ENCODE measurements around the gene SMARCB1. TPM values are rescaled to one million over a fixed set of nuclear protein-coding genes. Genes with fewer than 3 reads are reported as not detected.

Gene SMARCB1
- total and polyA plus RNA-seq, 4 donors, result 39.2 to 69.6 (median 47.8) TPM

DNA sequence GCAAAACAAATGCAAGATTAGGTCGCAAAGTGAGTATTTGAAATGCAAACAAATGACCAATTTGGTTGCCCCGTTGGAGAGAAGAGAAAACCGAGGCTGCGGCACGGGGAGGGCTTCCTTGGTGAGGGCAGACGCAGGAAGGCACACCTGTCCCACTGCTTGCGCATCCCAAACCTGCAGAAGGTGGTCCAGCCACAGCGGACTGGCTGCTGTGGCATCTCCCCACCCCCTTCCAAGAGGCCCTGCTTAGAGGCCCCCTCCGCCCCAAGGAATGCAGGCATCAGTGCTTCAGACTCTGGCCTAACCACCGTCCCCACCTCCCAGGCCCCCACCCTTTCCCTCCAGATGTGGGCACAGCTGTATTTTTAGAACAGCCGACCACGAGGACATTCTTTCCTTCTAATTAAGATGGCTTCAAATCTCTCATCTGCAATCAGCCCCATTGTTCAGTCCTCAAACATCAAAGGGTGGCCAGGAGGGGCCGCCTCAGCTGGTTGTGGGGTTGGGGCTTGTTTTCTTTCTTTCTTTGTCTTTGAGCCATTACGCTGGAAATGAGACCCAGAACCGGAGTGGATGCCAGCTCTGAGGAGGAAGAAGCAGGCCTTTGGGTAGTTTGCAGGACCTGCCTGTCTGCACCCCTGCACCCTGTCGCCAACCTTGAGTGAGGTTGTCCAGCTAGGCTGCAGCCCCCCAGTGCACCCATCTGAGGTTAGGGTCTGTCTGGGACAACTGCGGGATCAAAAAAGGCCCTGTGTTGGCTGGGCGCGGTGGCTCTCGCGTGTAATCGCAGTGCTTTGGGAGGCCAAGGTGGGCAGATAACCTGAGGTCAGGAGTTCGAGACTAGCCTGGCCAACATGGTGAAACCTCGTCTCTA is 61.5 kb downstream of the SMARCB1 start:
- Histone ChIP-seq H3K9ac (ENCODE audit: insufficient read depth in 1 of 2, low read length in 2 of 2) (no peak overlapping the region), H3K4me1 (ENCODE audit: control insufficient read depth in 5 of 5, insufficient read depth in 5 of 5, low read length in 5 of 5) (peaks cover 4 to 13% (median 9%) of the 10 kb centered on the region in 5 donors), H3K9me3 (ENCODE audit: control insufficient read depth in 4 of 4, insufficient read depth in 3 of 4, low read length in 3 of 4) (no peaks in the 10 kb centered on the region), H3K36me3 (ENCODE audit: control insufficient read depth in 4 of 4, insufficient read depth in 4 of 4, low read length in 4 of 4) (no peaks in the 10 kb centered on the region), H3K27me3 (ENCODE audit: control insufficient read depth in 3 of 3, insufficient read depth in 3 of 3, low read length in 2 of 3) (no peaks in the 10 kb centered on the region), H3K4me3 (no peak overlapping the region), H3K27ac (ENCODE audit: low read depth in 1 of 2, low read length in 1 of 2) (no peak overlapping the region)
- WGBS, 2 donors, result 80 to 84% methylated on average over 24 of the region's 24 CpGs
- TF ChIP-seq CTCF (IDR thresholded peaks at IDR 0.05; ENCODE audit: control extremely low read depth, extremely low read depth), result no peak
- no peak for DNase-seq
- no peak for ATAC-seq (ENCODE audit: insufficient read depth, low FRiP score)

DNA sequence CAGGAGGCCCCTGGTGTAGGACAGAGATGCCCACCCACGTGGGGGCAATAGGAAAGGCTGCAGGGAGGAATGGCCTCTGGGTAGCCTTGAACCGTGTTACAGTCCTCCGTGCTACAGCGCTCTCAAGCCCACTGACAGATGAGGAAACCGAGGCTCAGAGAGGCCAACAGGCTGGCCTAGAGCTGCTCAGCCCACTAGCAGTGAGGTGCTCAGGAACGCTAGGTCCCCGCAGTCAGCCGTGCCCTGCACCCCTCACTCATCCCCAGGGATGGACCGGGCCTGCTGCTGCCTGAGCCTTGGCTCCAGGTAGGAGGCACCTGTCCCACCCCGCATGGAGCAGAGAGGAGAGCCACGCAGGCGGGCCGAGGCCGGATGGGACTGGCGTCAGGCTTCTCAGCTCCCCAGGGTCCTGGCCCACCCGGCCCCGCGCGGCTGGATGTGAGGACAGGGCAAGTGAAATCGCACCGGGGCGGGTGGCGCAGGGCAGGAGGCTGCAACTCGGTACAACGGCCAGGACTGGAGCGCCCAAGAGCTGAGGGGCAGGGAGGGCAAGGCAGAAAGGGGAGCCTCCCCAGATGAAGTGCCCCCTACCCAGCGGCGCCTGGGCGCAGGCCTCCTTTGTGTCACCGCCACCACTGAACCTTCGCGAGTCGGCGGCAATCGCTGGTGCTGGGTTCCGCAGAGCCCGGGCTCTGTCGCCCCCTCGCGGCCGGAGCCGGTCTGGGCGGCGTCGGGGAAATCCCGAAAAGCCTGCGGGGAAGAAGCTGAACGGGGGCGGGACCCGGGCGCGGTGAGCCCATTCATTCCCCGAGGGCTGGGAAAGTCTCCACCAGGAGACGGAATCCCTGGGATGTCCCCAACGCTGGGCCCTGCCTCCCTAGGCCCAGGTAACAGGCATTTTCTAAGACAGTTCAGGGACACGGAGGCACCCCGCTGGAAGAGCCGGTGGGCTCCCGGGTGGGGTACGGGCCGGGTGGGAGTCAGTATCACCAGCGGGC is 62.5 kb downstream of the SMARCB1 start:
- peak; percentile 88 for ATAC-seq (ENCODE audit: insufficient read depth, low FRiP score)
- Histone ChIP-seq H3K27me3 (ENCODE audit: control insufficient read depth in 3 of 3, insufficient read depth in 3 of 3, low read length in 2 of 3) (no peaks in the 10 kb centered on the region), H3K36me3 (ENCODE audit: control insufficient read depth in 4 of 4, insufficient read depth in 4 of 4, low read length in 4 of 4) (no peaks in the 10 kb centered on the region), H3K9me3 (ENCODE audit: control insufficient read depth in 4 of 4, insufficient read depth in 3 of 4, low read length in 3 of 4) (no peaks in the 10 kb centered on the region), H3K4me1 (ENCODE audit: control insufficient read depth in 5 of 5, insufficient read depth in 5 of 5, low read length in 5 of 5) (peaks cover 4 to 13% (median 9%) of the 10 kb centered on the region in 5 donors), H3K9ac (ENCODE audit: insufficient read depth in 1 of 2, low read length in 2 of 2) (no peak overlapping the region), H3K27ac (ENCODE audit: low read depth in 1 of 2, low read length in 1 of 2) (no peak overlapping the region), H3K4me3 (no peak overlapping the region)
- TF ChIP-seq CTCF (IDR thresholded peaks at IDR 0.05; ENCODE audit: control extremely low read depth, extremely low read depth), result peak; percentile 97
- DNase-seq, result peak; percentile 78 to 88 (median 83)
- WGBS, 2 donors, result 27 to 40% methylated on average over 50 to 62 of the region's 62 CpGs

DNA sequence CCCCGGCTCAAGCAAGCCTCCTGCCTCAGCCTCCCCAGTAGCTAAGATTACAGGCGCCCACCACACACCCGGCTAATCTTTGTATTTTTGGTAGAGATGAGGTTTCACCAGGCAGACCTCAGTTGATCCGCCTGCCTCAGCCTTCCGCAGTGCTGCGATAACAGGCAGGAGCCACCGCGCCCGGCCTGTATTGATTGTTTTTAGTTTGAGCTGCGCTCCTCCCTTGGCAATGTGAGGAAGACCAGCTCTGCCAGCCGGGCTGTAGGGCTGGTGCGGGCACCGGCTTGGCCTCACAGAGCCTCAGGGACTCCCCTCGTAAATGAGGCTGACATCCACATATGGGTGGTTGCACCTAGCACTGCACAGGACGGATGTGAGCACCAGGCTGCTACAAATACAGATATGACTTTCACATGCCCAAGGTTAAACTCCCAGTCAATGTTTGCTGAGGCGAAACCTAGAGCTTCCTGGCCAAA is 63.4 kb downstream of the SMARCB1 start:
- 86 to 90% methylated on average over 16 of the region's 16 CpGs for WGBS, 2 donors
- DNase-seq (no peak), ATAC-seq (ENCODE audit: insufficient read depth, low FRiP score) (no peak)
- Histone ChIP-seq H3K27me3 (ENCODE audit: control insufficient read depth in 3 of 3, insufficient read depth in 3 of 3, low read length in 2 of 3) (no peaks in the 10 kb centered on the region), H3K9ac (ENCODE audit: insufficient read depth in 1 of 2, low read length in 2 of 2) (no peak overlapping the region), H3K9me3 (ENCODE audit: control insufficient read depth in 4 of 4, insufficient read depth in 3 of 4, low read length in 3 of 4) (no peaks in the 10 kb centered on the region), H3K36me3 (ENCODE audit: control insufficient read depth in 4 of 4, insufficient read depth in 4 of 4, low read length in 4 of 4) (no peaks in the 10 kb centered on the region), H3K27ac (ENCODE audit: low read depth in 1 of 2, low read length in 1 of 2) (no peak overlapping the region), H3K4me1 (ENCODE audit: control insufficient read depth in 5 of 5, insufficient read depth in 5 of 5, low read length in 5 of 5) (peaks cover 0 to 13% (median 4%) of the 10 kb centered on the region in 5 donors), H3K4me3 (no peak overlapping the region)
- TF ChIP-seq CTCF (IDR thresholded peaks at IDR 0.05; ENCODE audit: control extremely low read depth, extremely low read depth), result no peak

All from lung (tissue), 12 donors.